Heart right ventricle (tissue), 16 donors: ENCODE measurements around the gene IKZF1. TPM values are rescaled to one million over a fixed set of nuclear protein-coding genes. Genes with fewer than 3 reads are reported as not detected.

ENCODE experiments used
- ATAC-seq, 8 donors: fragments of 200-7000 bp; cut with Tn5 transposase; one replicate each; pipeline ENCODE4 v1.9.1; 2020; ENCODE audit warnings: mild to moderate bottlenecking in 8 of 8, moderate library complexity in 8 of 8, moderate number of reproducible peaks in 1 of 8
- DNase-seq, 2 donors: peaks; one replicate each; pipeline ENCODE4 v3.0.0-alpha.2; 2020
- H3K27ac ChIP-seq, 10 donors: fragments of 200-600 bp; sonication (generic) in 2 of 10; one replicate each; pipeline versions ENCODE4 v1.5.0 to v1.8.0; 2020 to 2022; ENCODE audit warnings: mild to moderate bottlenecking in 3 of 10
- H3K27me3 ChIP-seq, 7 donors: fragments of 200-600 bp; one replicate each; pipeline ENCODE4 v1.8.0; 2021 to 2022; ENCODE audit warnings: mild to moderate bottlenecking in 2 of 7
- H3K36me3 ChIP-seq, 9 donors: fragments of 200-600 bp; sonication (generic) in 1 of 9; one replicate each; pipeline versions ENCODE4 v1.5.0 to v1.8.0; 2020 to 2022; ENCODE audit warnings: mild to moderate bottlenecking in 2 of 9
- H3K4me1 ChIP-seq, 9 donors: fragments of 200-600 bp; sonication (generic) in 1 of 9; one replicate each; pipeline versions ENCODE4 v1.5.0 to v1.8.0; 2020 to 2022; ENCODE audit warnings: mild to moderate bottlenecking in 4 of 9
- H3K4me3 ChIP-seq, 10 donors: fragments of 200-600 bp; sonication (generic) in 2 of 10; one replicate each; pipeline versions ENCODE4 v1.5.0 to v1.8.0; 2020 to 2022; ENCODE audit warnings: mild to moderate bottlenecking in 7 of 10, moderate library complexity in 2 of 10
- H3K9me3 ChIP-seq, 11 donors: fragments of 200-600 bp in 10 of 11; sonication (generic) in 2 of 11; one replicate each; pipeline versions ENCODE4 v1.5.0 to v1.8.0; 2013 to 2022; ENCODE audit warnings: mild to moderate bottlenecking in 2 of 11, control low read depth in 1 of 11, moderate library complexity in 1 of 11
- WGBS, 2 donors: extraction: QIAGEN DNeasy Blood & Tissue Kit; methylation state at CpG; one replicate each; pipeline ENCODE4 v1.1.7; 2013; ENCODE audit warnings: inconsistent platforms in 1 of 2; 5-methylcytosine and 5-hydroxymethylcytosine counted together
- intact Hi-C, 10 donors: fragments of 100-400 bp; cut with DNase I; formaldehyde crosslinking; loops; one replicate each; pipeline versions ENCODE4 v1.11.1 to v1.14.2; 2022
- polyA plus RNA-seq, 2 donors: library from polyadenylated mRNA; stranded (reverse); fragments of 200-250 nt; gene quantifications; one replicate each; pipeline ENCODE4 v1.2.3, GENCODE V29; 2013
- total RNA-seq, 10 donors: library from RNA; stranded (reverse); fragmentation: NEBNext Ultra II Directional in 3 of 10; extraction: Animal tissue kit (Norgen Biotek cat#: 25700) in 3 of 10; gene quantifications; one replicate each; pipeline versions ENCODE4 v1.2.1 to v1.2.4, GENCODE V29; 2021 to 2023
- TF ChIP-seq, protein P1 (sequence below), 9 donors: fragments of 200-600 bp; sonication (generic) in 2 of 9; IDR thresholded peaks; one replicate each; pipeline versions ENCODE4 v1.5.0 to v1.8.0; 2021 to 2022; ENCODE audit warnings: antibody characterized with exemption in 9 of 9, mild to moderate bottlenecking in 5 of 9, moderate library complexity in 1 of 9
- donor health status: Arrhythmogenic right ventricular cardiomyopathy.
- donor health status: ischemic (EF 13 %, LVEDD 7.1; RV severe dilation, severe dysfunction).
- donor health status: healthy with polysubstance abuse.
- donor health status: DM: no; HTN: yes; CAD: no.
- donor health status: DM: no; HTN: no; CAD: no.
- donor health status: ischemic (EF 25% LVEDD 6.9; RV normal size, moderate dysfunction).
- donor health status: ischemic (EF 25% LVEDD 5.7; RV mildly dilated, moderate dysfunction).
- donor health status: healthy.
- donor health status: DM: yes; HTN: yes; CAD: no.
- donor health status: Ischemic cardiomyopathy.
- donor health status: ischemic (EF 35%, LVEDD 5.7; RV mildly dilated, moderate dysfunction).
- donor health status: nonischemic (EF 11% LVEDD 7.7; RV severe dilation, severe dysfunction).
- donor health status: DM: yes; HTN: yes; CAD: no.
- donor health status: PGD.
- donor health status: ischemic (EF 29% LVEDD 5.4; RV normal size, mild dysfunction).
- donor health status: nonischemic (EF 23%, LVEDD 6.1; RV moderate dilation, normal function).

IKZF1 gene
- total and polyA plus RNA-seq, 12 donors: 0.46 to 20.2 (median 1.7) TPM

DNA sequence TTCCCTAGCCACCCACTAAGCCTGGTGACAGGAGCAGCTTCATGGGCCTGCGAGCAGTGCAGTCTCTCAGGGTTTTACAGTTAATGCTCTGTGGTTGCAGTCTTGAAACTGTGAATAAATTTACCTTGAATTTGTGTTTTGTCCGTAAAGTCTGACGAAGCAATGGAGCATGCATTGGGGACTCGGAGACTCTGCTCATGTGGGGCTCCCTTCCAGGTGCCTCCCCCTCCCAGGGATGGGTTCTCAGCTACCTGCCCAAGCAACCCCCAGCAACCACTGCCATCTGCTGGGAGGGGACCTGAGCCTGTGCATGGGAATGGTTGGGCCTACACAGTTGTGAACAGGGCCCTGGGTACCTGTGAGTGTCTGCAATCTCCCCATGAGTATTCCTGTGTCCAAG lies 36.3 kb upstream of the IKZF1 start:
- ATAC-seq: no peak

DNA sequence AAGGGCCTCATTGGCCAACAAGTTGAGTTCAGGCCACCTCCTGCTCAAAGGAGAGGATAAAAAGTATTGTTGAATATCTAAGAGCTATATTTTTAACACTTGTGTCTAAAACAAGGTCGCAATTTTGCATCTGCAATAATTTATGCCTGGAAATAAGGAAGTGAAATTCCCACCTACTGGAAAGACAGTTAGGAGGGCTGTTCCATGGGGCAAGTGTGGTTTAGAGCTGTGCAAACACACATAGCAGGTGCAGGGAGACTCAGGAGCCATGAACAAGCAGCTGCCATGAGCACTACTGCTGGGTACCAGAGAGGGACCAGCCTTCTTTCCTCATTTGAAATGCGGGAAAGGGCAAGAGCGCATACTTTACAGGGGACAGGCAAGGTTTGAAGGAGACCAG lies 35.5 kb upstream of the IKZF1 start:
- H3K27ac ChIP-seq: peak overlapping the region in 1 of 10 donors; percentile 74
- intact Hi-C loops: no loop called here
- no peak for ATAC-seq
- H3K36me3 ChIP-seq: no peaks in the 10 kb centered on the region
- 87 to 92% methylated on average over 3 of the region's 3 CpGs for WGBS, 2 donors
- peaks cover 0 to 19% (median 0%) of the 10 kb centered on the region in 7 donors for H3K27me3 ChIP-seq
- H3K9me3 ChIP-seq: no peaks in the 10 kb centered on the region
- TF ChIP-seq, protein P1, sequence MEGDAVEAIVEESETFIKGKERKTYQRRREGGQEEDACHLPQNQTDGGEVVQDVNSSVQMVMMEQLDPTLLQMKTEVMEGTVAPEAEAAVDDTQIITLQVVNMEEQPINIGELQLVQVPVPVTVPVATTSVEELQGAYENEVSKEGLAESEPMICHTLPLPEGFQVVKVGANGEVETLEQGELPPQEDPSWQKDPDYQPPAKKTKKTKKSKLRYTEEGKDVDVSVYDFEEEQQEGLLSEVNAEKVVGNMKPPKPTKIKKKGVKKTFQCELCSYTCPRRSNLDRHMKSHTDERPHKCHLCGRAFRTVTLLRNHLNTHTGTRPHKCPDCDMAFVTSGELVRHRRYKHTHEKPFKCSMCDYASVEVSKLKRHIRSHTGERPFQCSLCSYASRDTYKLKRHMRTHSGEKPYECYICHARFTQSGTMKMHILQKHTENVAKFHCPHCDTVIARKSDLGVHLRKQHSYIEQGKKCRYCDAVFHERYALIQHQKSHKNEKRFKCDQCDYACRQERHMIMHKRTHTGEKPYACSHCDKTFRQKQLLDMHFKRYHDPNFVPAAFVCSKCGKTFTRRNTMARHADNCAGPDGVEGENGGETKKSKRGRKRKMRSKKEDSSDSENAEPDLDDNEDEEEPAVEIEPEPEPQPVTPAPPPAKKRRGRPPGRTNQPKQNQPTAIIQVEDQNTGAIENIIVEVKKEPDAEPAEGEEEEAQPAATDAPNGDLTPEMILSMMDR (IDR thresholded peaks at IDR 0.05): no peak
- DNase-seq: no peak
- H3K4me1 ChIP-seq: peaks cover 0 to 52% (median 0%) of the 10 kb centered on the region in 9 donors
- H3K4me3 ChIP-seq: no peak overlapping the region

More for the DNA sequence above, 36.3 kb upstream of the IKZF1 start:
- Histone ChIP-seq H3K27ac (peak overlapping the region in 1 of 10 donors; percentile 74), H3K27me3 (peaks cover 0 to 13% (median 0%) of the 10 kb centered on the region in 7 donors), H3K4me3 (no peak overlapping the region), H3K4me1 (peaks cover 0 to 57% (median 0%) of the 10 kb centered on the region in 9 donors), H3K36me3 (no peaks in the 10 kb centered on the region), H3K9me3 (no peaks in the 10 kb centered on the region)
- TF ChIP-seq, protein P1 (IDR thresholded peaks at IDR 0.05): no peak
- intact Hi-C loops: no loop called here
- WGBS, 2 donors: 74 to 91% methylated on average over 4 of the region's 4 CpGs
- DNase-seq: no peak

DNA sequence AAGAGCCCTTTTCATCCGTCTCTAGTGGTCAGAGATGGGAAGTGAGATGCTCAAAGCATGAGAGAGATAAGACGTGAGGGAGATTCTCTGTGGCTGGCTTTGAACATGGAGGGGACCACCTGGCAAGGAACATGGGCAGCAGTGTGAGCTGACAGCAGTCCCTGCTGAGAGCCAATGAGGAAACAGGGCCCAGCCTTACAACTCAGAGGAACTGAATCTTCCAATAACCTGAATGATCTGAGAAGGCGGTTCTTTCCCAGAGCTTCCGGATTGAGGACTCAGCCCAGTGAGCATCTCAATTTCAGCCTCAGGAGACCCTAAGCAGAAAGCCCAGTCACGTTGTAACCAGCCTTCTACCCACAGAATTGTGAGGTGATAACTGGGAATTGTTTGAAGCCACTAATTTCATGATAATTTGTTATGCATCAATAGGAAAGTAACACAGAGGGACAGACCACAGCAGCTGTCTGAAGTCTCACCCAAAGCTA lies 33.9 kb upstream of the IKZF1 start:
- 73 to 78% methylated on average over 5 of the region's 5 CpGs for whole genome bisulfite sequencing, 2 donors
- DNase-seq (no peak), ATAC-seq (no peak)
- Histone ChIP-seq H3K27ac (peak overlapping the region in 1 of 10 donors; percentile 5), H3K4me1 (peaks cover 0 to 46% (median 0%) of the 10 kb centered on the region in 9 donors), H3K27me3 (peaks cover 0 to 17% (median 0%) of the 10 kb centered on the region in 7 donors), H3K4me3 (no peak overlapping the region), H3K9me3 (no peaks in the 10 kb centered on the region), H3K36me3 (no peaks in the 10 kb centered on the region)
- TF ChIP-seq, protein P1 (IDR thresholded peaks at IDR 0.05): no peak
- intact Hi-C loops: no loop called here

DNA sequence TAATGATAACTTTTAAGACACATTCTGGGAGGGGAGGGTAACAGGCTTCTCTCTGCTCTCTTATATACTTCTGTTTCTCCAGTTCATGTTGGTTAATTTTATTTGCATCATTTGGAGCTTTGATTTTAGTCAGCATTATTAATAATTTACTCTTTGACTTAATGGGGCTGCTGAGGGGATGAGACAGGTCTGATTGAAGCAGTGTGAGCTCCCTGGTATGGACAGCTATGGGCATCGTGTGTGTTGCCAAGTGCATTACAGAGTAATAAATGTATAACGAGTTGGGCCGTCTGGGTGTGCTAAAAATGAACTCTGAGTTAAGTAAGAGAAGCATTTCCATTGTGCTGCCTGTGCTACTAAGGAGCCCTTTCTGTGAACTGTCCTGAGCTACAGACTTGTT lies 31.7 kb upstream of the IKZF1 start:
- no peak for DNase-seq
- intact Hi-C loops: no loop called here
- Histone ChIP-seq H3K27ac (no peak overlapping the region), H3K4me3 (no peak overlapping the region), H3K36me3 (no peaks in the 10 kb centered on the region), H3K4me1 (peaks cover 0 to 31% (median 0%) of the 10 kb centered on the region in 9 donors), H3K9me3 (no peaks in the 10 kb centered on the region), H3K27me3 (peaks cover 0 to 11% (median 0%) of the 10 kb centered on the region in 7 donors)
- TF ChIP-seq, protein P1 (IDR thresholded peaks at IDR 0.05): no peak
- peak in 1 of 8 donors; percentile 41 for ATAC-seq
- WGBS, 2 donors: 48 to 51% methylated on average over 3 of the region's 3 CpGs
